Spleen (tissue), 11 donors: ENCODE measurements around the gene LYPD1. TPM values are rescaled to one million over a fixed set of nuclear protein-coding genes. Genes with fewer than 3 reads are reported as not detected.

Experiments used
- DNase-seq: peaks from one replicate; pipeline ENCODE4 v3.0.0-alpha.2; 2020
- H3K27ac ChIP-seq, 8 donors: fragments of 200-600 bp; sonication (generic) in 7 of 8; 1 replicate in 4 of 8; 2 replicates in 4 of 8; pipeline versions ENCODE4 v1.5.0 to v1.8.0; 2016 to 2021; ENCODE audit warnings: inconsistent platforms in 4 of 8, mild to moderate bottlenecking in 4 of 8, moderate library complexity in 1 of 8
- H3K27me3 ChIP-seq, 7 donors: fragments of 200-600 bp; sonication (generic) in 6 of 7; replicated peaks in 1 of 7; 1 replicate in 4 of 7; 2 replicates in 3 of 7; pipeline versions ENCODE4 v1.5.0 to v1.8.0; 2016 to 2021; ENCODE audit warnings: inconsistent platforms in 3 of 7, mild to moderate bottlenecking in 1 of 7
- H3K36me3 ChIP-seq, 6 donors: fragments of 200-600 bp; sonication (generic) in 5 of 6; 1 replicate in 4 of 6; 2 replicates in 2 of 6; pipeline versions ENCODE4 v1.5.0 to v1.8.0; 2016 to 2021; ENCODE audit warnings: inconsistent platforms in 2 of 6
- H3K4me1 ChIP-seq, 6 donors: fragments of 200-600 bp; sonication (generic) in 5 of 6; 1 replicate in 3 of 6; 2 replicates in 3 of 6; pipeline versions ENCODE4 v1.5.0 to v1.8.0; 2016 to 2021; ENCODE audit warnings: inconsistent platforms in 3 of 6
- H3K4me3 ChIP-seq, 8 donors: fragments of 200-600 bp; sonication (generic) in 7 of 8; 1 replicate in 4 of 8; 2 replicates in 4 of 8; pipeline versions ENCODE4 v1.5.0 to v1.8.0; 2016 to 2021; ENCODE audit warnings: inconsistent platforms in 4 of 8, mild to moderate bottlenecking in 4 of 8, moderate library complexity in 2 of 8
- H3K9me3 ChIP-seq, 8 donors: fragments of 200-600 bp; sonication (generic) in 7 of 8; 1 replicate in 4 of 8; 2 replicates in 4 of 8; pipeline versions ENCODE4 v1.5.0 to v1.8.0; 2016 to 2021; ENCODE audit warnings: inconsistent platforms in 4 of 8
- POLR2A ChIP-seq, 3 donors: fragments of 450-650 bp; IDR thresholded peaks; one replicate each; pipeline ENCODE4 v1.5.1; 2017; ENCODE audit warnings: antibody characterized with exemption in 3 of 3, mild to moderate bottlenecking in 1 of 3
- POLR2AphosphoS5 ChIP-seq, 3 donors: sonication (generic); formaldehyde crosslinking; IDR thresholded peaks; one replicate each; pipeline ENCODE4 v1.5.1; 2017; ENCODE audit warnings: antibody characterized with exemption in 3 of 3
- WGBS, 5 donors: extraction: QIAGEN DNeasy Blood & Tissue Kit in 3 of 5; methylation state at CpG; one replicate each; pipeline versions ENCODE4 v1.1.5 to v1.1.7; 2013 to 2018; 5-methylcytosine and 5-hydroxymethylcytosine counted together
- intact Hi-C: fragments of 100-400 bp; cut with DNase I; formaldehyde crosslinking; loops from one replicate; pipeline ENCODE4 v1.15.0; 2023; ENCODE audit warnings: low total_unique reads
- polyA plus RNA-seq, 3 donors: library from polyadenylated mRNA; stranded (reverse); fragments of 200-250 nt; gene quantifications; one replicate each; pipeline ENCODE4 v1.2.1, GENCODE V29; 2013
- total RNA-seq, 7 donors: library from RNA; depleted of rRNA in 3 of 7; stranded (reverse); fragments of >200 nt in 3 of 7; fragmentation: NEBNext Ultra II Directional in 4 of 7; extraction: Animal tissue kit (Norgen Biotek cat#: 25700) in 4 of 7; gene quantifications; one replicate each; pipeline versions ENCODE4 v1.1.0 to v1.2.1, GENCODE V29; 2016 to 2021
- TF ChIP-seq, protein P1 (sequence below), 11 experiments: fragments of 200-600 bp in 7 of 11; fragments of 450-650 bp in 4 of 11; sonication (generic) in 4 of 11; IDR thresholded peaks in 8 of 11; conservative IDR thresholded peaks in 3 of 11; 1 replicate in 7 of 11; 2 replicates in 4 of 11; pipeline versions ENCODE4 v1.4.0 to v1.8.0; 2016 to 2021; ENCODE audit warnings: antibody characterized with exemption in 11 of 11, inconsistent platforms in 4 of 11, mild to moderate bottlenecking in 1 of 11
- donor health status: healthy with polysubstance abuse.
- donor health status: DM: no; HTN: no; CAD: no; lungs with moderate emphysema.
- donor health status: DM: no; HTN: no; CAD: no.
- donor health status: Bipolar disorder and iron deficiency.
- donor health status: healthy.
- donor health status: DM: no; HTN: no; CAD: no.
- donor health status: DM: yes; HTN: yes; CAD: no.

LYPD1 gene
- total and polyA plus RNA-seq, 10 donors = 0.10 to 4.3 (median 0.46) TPM

DNA sequence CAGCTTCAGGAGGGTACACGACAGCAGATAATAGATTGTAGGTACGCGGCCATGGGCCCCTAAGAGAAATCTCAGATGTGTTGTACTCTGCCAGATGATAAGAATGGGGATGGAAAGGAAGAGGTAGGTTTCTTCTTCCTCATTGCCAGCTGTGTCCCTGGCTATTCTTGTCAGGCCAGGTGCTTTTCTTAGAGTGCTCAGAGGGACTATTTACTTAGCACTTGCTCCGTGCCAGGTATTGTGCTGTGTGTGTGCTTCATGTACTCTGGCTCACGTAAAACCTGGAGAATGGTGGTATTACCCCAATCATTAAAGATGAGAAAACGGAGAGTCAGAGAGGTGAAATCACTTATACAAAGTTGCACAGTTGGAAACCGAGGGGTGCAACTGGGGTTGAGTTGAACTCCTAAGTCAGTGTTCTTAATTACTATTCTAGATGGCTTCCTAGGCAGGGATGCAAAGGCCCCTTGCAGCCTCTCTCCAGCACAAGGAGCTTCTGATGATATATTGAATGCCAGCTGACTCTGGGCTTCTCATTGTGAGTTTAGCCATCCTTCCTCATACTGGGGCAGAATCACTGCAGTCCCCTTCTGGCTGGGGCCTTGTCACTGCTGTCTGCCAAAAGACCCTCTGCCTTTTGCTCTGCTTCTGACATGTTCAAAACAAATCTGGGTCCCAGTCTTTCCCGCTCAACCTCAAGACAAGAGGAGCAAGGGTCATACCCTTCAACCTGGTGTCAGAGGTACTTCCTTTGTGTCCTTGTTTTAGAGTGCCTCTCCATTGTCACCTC lies 60.7 kb downstream of the LYPD1 start:
- no peaks in the 10 kb centered on the region for H3K9me3 ChIP-seq
- intact Hi-C loops = no loop called here
- 82 to 88% (median 86%) methylated on average over 8 of the region's 8 CpGs for WGBS, 5 donors
- H3K27ac ChIP-seq = no peak overlapping the region
- no peak for DNase-seq
- no peaks in the 10 kb centered on the region for H3K27me3 ChIP-seq
- no peak for TF ChIP-seq POLR2AphosphoS5 (IDR thresholded peaks at IDR 0.05)
- no peaks in the 10 kb centered on the region for H3K36me3 ChIP-seq
- no peaks in the 10 kb centered on the region for H3K4me1 ChIP-seq
- H3K4me3 ChIP-seq = no peak overlapping the region

DNA sequence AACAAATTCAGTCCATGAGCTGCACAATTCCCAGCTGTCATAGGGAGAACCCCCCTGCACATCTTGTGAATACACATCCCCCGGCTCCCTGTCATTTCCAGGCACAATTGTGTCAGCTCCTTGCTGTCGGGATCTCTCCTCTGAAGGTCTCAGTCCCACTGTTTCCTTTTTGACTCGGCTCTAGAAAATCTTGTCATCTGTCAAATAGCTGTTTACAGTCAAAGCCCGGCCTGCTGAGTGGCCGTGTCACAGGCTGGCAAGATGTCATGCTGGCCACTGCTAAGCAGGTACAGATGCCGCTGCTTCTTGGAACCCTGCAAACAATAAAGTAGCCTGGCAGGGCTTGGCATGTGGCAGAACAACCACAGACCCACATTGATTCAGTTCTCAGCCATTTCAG lies 61.7 kb downstream of the LYPD1 start:
- intact Hi-C loops = no loop called here
- H3K27me3 ChIP-seq = no peaks in the 10 kb centered on the region

DNA sequence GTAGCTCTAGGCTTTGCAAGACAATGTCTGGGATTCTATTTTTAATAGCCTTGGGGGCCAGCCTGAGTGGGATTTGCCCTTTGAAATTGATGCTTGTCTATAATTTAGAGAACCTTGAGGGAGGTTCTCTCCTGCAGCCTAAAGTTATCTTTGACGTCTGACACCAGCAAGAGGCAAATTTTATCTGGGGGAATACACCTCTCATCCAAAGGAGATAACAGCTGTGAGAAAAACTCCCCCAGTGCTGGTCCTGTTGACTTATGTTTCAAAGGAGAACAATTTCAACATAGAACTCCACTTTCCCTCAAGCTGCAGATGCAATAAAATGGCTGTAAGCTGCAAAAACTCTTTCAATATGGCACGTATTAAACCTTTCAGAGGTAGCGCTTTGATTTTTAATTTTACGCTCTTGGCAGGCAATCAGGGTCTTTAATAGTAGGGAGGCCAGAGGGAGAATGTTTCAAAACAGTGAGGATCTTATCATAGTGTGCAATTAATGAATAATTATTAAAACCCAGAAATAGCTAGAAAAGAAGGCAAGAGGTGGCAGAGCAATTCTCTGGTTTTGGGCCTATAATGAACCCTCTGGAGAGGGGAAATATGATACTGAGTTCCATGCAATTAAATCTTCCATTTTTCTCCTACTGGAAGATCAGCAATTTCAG lies 62.4 kb downstream of the LYPD1 start:
- intact Hi-C loops = no loop called here
- 82 to 89% (median 84%) methylated on average over 4 of the region's 4 CpGs for WGBS, 5 donors
- TF ChIP-seq POLR2A (IDR thresholded peaks at IDR 0.05) (no peak), POLR2AphosphoS5 (IDR thresholded peaks at IDR 0.05) (no peak)
- TF ChIP-seq, protein P1, sequence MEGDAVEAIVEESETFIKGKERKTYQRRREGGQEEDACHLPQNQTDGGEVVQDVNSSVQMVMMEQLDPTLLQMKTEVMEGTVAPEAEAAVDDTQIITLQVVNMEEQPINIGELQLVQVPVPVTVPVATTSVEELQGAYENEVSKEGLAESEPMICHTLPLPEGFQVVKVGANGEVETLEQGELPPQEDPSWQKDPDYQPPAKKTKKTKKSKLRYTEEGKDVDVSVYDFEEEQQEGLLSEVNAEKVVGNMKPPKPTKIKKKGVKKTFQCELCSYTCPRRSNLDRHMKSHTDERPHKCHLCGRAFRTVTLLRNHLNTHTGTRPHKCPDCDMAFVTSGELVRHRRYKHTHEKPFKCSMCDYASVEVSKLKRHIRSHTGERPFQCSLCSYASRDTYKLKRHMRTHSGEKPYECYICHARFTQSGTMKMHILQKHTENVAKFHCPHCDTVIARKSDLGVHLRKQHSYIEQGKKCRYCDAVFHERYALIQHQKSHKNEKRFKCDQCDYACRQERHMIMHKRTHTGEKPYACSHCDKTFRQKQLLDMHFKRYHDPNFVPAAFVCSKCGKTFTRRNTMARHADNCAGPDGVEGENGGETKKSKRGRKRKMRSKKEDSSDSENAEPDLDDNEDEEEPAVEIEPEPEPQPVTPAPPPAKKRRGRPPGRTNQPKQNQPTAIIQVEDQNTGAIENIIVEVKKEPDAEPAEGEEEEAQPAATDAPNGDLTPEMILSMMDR (IDR thresholded peaks at IDR 0.05 in 8 of 11, conservative IDR thresholded peaks at IDR 0.05 in 3 of 11) = no peak
- H3K27me3 ChIP-seq = no peaks in the 10 kb centered on the region
- H3K4me3 ChIP-seq = no peak overlapping the region
- DNase-seq = no peak
- no peaks in the 10 kb centered on the region for H3K36me3 ChIP-seq
- H3K9me3 ChIP-seq = no peaks in the 10 kb centered on the region
- no peaks in the 10 kb centered on the region for H3K4me1 ChIP-seq
- no peak overlapping the region for H3K27ac ChIP-seq

More for the DNA sequence above, 61.7 kb downstream of the LYPD1 start:
- TF ChIP-seq POLR2A (IDR thresholded peaks at IDR 0.05) (no peak), POLR2AphosphoS5 (IDR thresholded peaks at IDR 0.05) (no peak)
- TF ChIP-seq, protein P1 (IDR thresholded peaks at IDR 0.05 in 8 of 11, conservative IDR thresholded peaks at IDR 0.05 in 3 of 11) = no peak
- H3K4me3 ChIP-seq = no peak overlapping the region
- no peaks in the 10 kb centered on the region for H3K36me3 ChIP-seq
- H3K4me1 ChIP-seq = no peaks in the 10 kb centered on the region
- DNase-seq = no peak
- no peaks in the 10 kb centered on the region for H3K9me3 ChIP-seq
- WGBS, 5 donors = 64 to 72% (median 68%) methylated on average over 5 to 6 of the region's 6 CpGs
- no peak overlapping the region for H3K27ac ChIP-seq

DNA sequence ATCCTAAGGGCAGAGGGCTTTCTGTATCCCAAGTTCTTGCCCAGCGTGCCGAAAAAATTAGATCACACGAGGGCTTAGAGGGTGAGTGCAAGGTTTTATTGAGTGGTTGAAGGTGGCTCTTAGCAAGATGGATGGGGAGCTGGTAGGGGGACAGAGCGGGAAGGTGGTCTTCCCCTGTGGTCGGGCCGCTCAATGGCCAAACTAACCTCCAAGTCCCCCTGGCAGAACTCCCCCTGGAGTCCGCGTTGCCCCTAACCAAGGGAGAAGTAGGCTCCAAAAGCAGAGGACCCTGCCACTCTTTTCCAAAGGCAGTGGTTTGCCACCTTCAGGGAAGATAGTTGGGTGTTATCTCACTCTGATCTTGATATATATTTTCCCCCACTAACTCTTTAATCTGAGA lies 63.4 kb downstream of the LYPD1 start:
- Histone ChIP-seq H3K27me3 (no peaks in the 10 kb centered on the region), H3K9me3 (no peaks in the 10 kb centered on the region), H3K27ac (no peak overlapping the region), H3K4me1 (no peaks in the 10 kb centered on the region), H3K36me3 (no peaks in the 10 kb centered on the region), H3K4me3 (no peak overlapping the region)
- 83 to 97% (median 92%) methylated on average over 8 of the region's 8 CpGs for WGBS, 5 donors
- no peak for DNase-seq
- intact Hi-C loops = no loop called here
- TF ChIP-seq POLR2AphosphoS5 (IDR thresholded peaks at IDR 0.05) (no peak), POLR2A (IDR thresholded peaks at IDR 0.05) (no peak)
- TF ChIP-seq, protein P1 (IDR thresholded peaks at IDR 0.05 in 8 of 11, conservative IDR thresholded peaks at IDR 0.05 in 3 of 11) = no peak
